OCI-LY1 (cell line): Measurements from ENCODE around the gene DOCK10.

Experiments
- H2AFZ ChIP-seq: fragments of 200-600 bp; sonication (generic), shearing (Covaris generic); 2 replicates; pipeline ENCODE4 v1.6.0; 2014; ENCODE audit warnings: antibody characterized with exemption, mild to moderate bottlenecking, low read length
- H3F3A ChIP-seq: fragments of 200-600 bp; sonication (generic), shearing (Covaris generic); 2 replicates; pipeline ENCODE4 v1.6.0; 2014; ENCODE audit warnings: mild to moderate bottlenecking, antibody characterized with exemption, low read length, moderate library complexity; ENCODE audit not compliant: insufficient read depth
- H3K27ac ChIP-seq: fragments of 200-600 bp; sonication (generic); 2 replicates; pipeline ENCODE4 v1.5.1; 2014; ENCODE audit warnings: low read length, mixed run types, mild to moderate bottlenecking, low read depth; ENCODE audit not compliant: poor library complexity, severe bottlenecking
- H3K27me3 ChIP-seq: fragments of 200-600 bp; sonication (generic); 2 replicates; pipeline ENCODE4 v1.6.0; 2014; ENCODE audit warnings: antibody characterized with exemption, mild to moderate bottlenecking, low read length, moderate library complexity; ENCODE audit not compliant: insufficient read depth
- H3K36me3 ChIP-seq: fragments of 200-600 bp; sonication (generic); 2 replicates; pipeline ENCODE4 v1.6.1; 2014; ENCODE audit warnings: mild to moderate bottlenecking, antibody characterized with exemption, low read length, moderate library complexity, mixed read lengths; ENCODE audit not compliant: insufficient read depth
- H3K4me1 ChIP-seq: fragments of 200-600 bp; sonication (generic); 2 replicates; pipeline ENCODE4 v1.5.1; 2014; ENCODE audit warnings: mild to moderate bottlenecking, low read length, moderate library complexity; ENCODE audit not compliant: insufficient read depth, severe bottlenecking
- H3K4me2 ChIP-seq: fragments of 200-600 bp; sonication (generic), shearing (Covaris generic); 2 replicates; pipeline ENCODE4 v1.6.1; 2014; ENCODE audit warnings: low read length
- H3K4me3 ChIP-seq: fragments of 200-600 bp; sonication (generic); 2 replicates; pipeline ENCODE4 v1.5.1; 2014; ENCODE audit warnings: low read length, low read depth, mild to moderate bottlenecking, mixed read lengths; ENCODE audit not compliant: poor library complexity, severe bottlenecking
- H3K79me2 ChIP-seq: fragments of 200-600 bp; shearing (Covaris generic); 2 replicates; pipeline ENCODE4 v1.6.1; 2016; ENCODE audit warnings: mixed run types, low read length, mixed read lengths; ENCODE audit not compliant: insufficient read depth
- H3K9ac ChIP-seq: fragments of 200-600 bp; sonication (generic), shearing (Covaris generic); 2 replicates; pipeline ENCODE4 v1.6.1; 2014; ENCODE audit warnings: mild to moderate bottlenecking, low read length, mixed read lengths
- H3K9me2 ChIP-seq: fragments of 200-600 bp; sonication (generic), shearing (Covaris generic); 2 replicates; pipeline ENCODE4 v1.6.1; 2014; ENCODE audit warnings: low read depth, mild to moderate bottlenecking, low read length, mixed read lengths
- H3K9me3 ChIP-seq: fragments of 200-600 bp; shearing (Covaris generic); 2 replicates; pipeline ENCODE4 v1.6.1; 2014; ENCODE audit warnings: low read length, mixed read lengths
- H4K20me1 ChIP-seq: fragments of 200-600 bp; sonication (generic), shearing (Covaris generic); 2 replicates; pipeline ENCODE4 v1.6.0; 2016; ENCODE audit warnings: mild to moderate bottlenecking, low read length; ENCODE audit not compliant: insufficient read depth
- EZH2 ChIP-seq: fragments of 200-600 bp; sonication (generic), shearing (Covaris generic); IDR thresholded peaks from 2 replicates; pipeline ENCODE4 v1.8.0; 2017; ENCODE audit warnings: borderline replicate concordance, mixed run types, mild to moderate bottlenecking, antibody characterized with exemption, low read length, moderate library complexity, mixed read lengths
- TF ChIP-seq, protein P1 (sequence below): fragments of 200-600 bp; sonication (generic), shearing (Covaris generic); IDR thresholded peaks from 2 replicates; pipeline ENCODE4 v1.5.1; 2017; ENCODE audit warnings: mild to moderate bottlenecking, antibody characterized with exemption, low read length, moderate library complexity, mixed read lengths

Gene DOCK10

DNA sequence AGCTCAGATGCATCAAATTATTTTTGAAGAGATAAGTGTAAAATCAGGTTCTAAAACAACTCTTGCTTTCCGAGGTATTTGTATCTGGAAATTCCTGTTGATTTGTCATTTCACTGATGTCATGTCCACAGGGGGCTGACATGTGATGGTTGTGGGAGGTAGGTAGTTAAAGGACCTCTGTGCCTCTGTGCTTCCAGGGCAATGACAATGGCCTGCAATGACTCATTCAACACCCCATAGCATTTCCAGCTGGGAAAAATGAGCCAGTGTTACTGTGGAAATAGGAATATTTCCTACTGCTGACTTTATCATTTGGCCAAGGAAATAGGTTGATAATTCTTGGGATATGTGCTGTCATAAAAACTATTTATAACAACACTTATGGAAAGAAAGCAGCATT is 239.9 kb downstream of the DOCK10 start:
- H3K4me2 ChIP-seq, result no peak overlapping the region
- no peak overlapping the region for H2AFZ ChIP-seq
- H3K9ac ChIP-seq, result no peak overlapping the region
- no peak overlapping the region for H3K4me3 ChIP-seq
- H3K4me1 ChIP-seq, result no peaks in the 10 kb centered on the region
- H3K36me3 ChIP-seq, result 0 out of 2 replicates have a peak, but pooled peaks cover 6% of the 10 kb centered on the region
- TF ChIP-seq EZH2, result no peak
- TF ChIP-seq, protein P1, sequence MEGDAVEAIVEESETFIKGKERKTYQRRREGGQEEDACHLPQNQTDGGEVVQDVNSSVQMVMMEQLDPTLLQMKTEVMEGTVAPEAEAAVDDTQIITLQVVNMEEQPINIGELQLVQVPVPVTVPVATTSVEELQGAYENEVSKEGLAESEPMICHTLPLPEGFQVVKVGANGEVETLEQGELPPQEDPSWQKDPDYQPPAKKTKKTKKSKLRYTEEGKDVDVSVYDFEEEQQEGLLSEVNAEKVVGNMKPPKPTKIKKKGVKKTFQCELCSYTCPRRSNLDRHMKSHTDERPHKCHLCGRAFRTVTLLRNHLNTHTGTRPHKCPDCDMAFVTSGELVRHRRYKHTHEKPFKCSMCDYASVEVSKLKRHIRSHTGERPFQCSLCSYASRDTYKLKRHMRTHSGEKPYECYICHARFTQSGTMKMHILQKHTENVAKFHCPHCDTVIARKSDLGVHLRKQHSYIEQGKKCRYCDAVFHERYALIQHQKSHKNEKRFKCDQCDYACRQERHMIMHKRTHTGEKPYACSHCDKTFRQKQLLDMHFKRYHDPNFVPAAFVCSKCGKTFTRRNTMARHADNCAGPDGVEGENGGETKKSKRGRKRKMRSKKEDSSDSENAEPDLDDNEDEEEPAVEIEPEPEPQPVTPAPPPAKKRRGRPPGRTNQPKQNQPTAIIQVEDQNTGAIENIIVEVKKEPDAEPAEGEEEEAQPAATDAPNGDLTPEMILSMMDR, result no peak
- no peaks in the 10 kb centered on the region for H3K9me2 ChIP-seq
- H3K9me3 ChIP-seq, result no peaks in the 10 kb centered on the region
- no peaks in the 10 kb centered on the region for H3K27me3 ChIP-seq
- H3K79me2 ChIP-seq, result no peaks in the 10 kb centered on the region
- H4K20me1 ChIP-seq, result no peaks in the 10 kb centered on the region
- no peak overlapping the region for H3K27ac ChIP-seq
- H3F3A ChIP-seq, result no peaks in the 10 kb centered on the region

DNA sequence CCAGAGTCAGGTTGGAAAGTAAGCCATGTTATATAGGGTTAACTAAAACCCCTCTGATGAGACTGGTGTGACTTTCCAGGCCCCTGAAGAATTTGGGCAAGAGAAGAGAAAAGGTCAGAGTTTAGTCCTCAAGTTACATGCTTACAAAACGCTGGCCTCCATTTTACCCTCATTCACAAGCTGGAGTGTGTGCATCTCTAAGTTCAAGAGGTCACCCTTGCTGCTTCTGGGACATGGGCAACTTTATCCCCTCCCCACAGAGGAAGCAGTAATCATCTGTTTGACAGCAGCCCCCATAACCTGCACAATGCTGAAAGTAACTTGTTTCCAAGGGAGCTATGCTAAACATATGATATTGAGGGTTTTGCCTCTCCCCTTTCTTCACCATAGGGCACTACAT is 240.9 kb downstream of the DOCK10 start:
- H3K9me2 ChIP-seq, result no peaks in the 10 kb centered on the region
- H2AFZ ChIP-seq, result no peak overlapping the region
- TF ChIP-seq, protein P1, result no peak
- TF ChIP-seq EZH2, result no peak
- H3K9ac ChIP-seq, result no peak overlapping the region
- H4K20me1 ChIP-seq, result no peaks in the 10 kb centered on the region
- no peak overlapping the region for H3K4me2 ChIP-seq
- H3K79me2 ChIP-seq, result no peaks in the 10 kb centered on the region
- H3K4me3 ChIP-seq, result no peak overlapping the region
- no peaks in the 10 kb centered on the region for H3K4me1 ChIP-seq
- H3K27ac ChIP-seq, result no peak overlapping the region
- H3K9me3 ChIP-seq, result no peaks in the 10 kb centered on the region
- H3K27me3 ChIP-seq, result no peaks in the 10 kb centered on the region
- H3K36me3 ChIP-seq, result 0 out of 2 replicates have a peak, but pooled peaks cover 6% of the 10 kb centered on the region
- H3F3A ChIP-seq, result no peaks in the 10 kb centered on the region

GRCh38 chr2:224799691-224800090 is 242.6 kb downstream of the DOCK10 start:
- H3K27me3 ChIP-seq, result no peaks in the 10 kb centered on the region
- no peaks in the 10 kb centered on the region for H3K4me1 ChIP-seq
- H3K27ac ChIP-seq, result no peak overlapping the region
- no peaks in the 10 kb centered on the region for H3K9me3 ChIP-seq
- no peak overlapping the region for H3K4me3 ChIP-seq
- H3K9me2 ChIP-seq, result no peaks in the 10 kb centered on the region
- H3K4me2 ChIP-seq, result no peak overlapping the region
- no peak overlapping the region for H2AFZ ChIP-seq
- H3F3A ChIP-seq, result no peaks in the 10 kb centered on the region
- H3K79me2 ChIP-seq, result no peaks in the 10 kb centered on the region
- no peak for TF ChIP-seq EZH2
- TF ChIP-seq, protein P1, result no peak
- no peaks in the 10 kb centered on the region for H4K20me1 ChIP-seq
- no peak overlapping the region for H3K9ac ChIP-seq
- H3K36me3 ChIP-seq, result 0 out of 2 replicates have a peak, but pooled peaks cover 6% of the 10 kb centered on the region
